Measurements from ENCODE around the gene ANKS1A. TPM values are rescaled to one million over a fixed set of nuclear protein-coding genes. Genes with fewer than 3 reads are reported as not detected.
"Not testable (repeated sequence)": the region's sequence is repeated elsewhere in the genome, so short reads cannot be mapped to it uniquely, and the experiment has no call there.

ANKS1A gene, protein sequence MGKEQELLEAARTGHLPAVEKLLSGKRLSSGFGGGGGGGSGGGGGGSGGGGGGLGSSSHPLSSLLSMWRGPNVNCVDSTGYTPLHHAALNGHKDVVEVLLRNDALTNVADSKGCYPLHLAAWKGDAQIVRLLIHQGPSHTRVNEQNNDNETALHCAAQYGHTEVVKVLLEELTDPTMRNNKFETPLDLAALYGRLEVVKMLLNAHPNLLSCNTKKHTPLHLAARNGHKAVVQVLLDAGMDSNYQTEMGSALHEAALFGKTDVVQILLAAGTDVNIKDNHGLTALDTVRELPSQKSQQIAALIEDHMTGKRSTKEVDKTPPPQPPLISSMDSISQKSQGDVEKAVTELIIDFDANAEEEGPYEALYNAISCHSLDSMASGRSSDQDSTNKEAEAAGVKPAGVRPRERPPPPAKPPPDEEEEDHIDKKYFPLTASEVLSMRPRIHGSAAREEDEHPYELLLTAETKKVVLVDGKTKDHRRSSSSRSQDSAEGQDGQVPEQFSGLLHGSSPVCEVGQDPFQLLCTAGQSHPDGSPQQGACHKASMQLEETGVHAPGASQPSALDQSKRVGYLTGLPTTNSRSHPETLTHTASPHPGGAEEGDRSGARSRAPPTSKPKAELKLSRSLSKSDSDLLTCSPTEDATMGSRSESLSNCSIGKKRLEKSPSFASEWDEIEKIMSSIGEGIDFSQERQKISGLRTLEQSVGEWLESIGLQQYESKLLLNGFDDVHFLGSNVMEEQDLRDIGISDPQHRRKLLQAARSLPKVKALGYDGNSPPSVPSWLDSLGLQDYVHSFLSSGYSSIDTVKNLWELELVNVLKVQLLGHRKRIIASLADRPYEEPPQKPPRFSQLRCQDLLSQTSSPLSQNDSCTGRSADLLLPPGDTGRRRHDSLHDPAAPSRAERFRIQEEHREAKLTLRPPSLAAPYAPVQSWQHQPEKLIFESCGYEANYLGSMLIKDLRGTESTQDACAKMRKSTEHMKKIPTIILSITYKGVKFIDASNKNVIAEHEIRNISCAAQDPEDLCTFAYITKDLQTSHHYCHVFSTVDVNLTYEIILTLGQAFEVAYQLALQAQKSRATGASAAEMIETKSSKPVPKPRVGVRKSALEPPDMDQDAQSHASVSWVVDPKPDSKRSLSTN
- total RNA-seq = 4.8 TPM

DNA sequence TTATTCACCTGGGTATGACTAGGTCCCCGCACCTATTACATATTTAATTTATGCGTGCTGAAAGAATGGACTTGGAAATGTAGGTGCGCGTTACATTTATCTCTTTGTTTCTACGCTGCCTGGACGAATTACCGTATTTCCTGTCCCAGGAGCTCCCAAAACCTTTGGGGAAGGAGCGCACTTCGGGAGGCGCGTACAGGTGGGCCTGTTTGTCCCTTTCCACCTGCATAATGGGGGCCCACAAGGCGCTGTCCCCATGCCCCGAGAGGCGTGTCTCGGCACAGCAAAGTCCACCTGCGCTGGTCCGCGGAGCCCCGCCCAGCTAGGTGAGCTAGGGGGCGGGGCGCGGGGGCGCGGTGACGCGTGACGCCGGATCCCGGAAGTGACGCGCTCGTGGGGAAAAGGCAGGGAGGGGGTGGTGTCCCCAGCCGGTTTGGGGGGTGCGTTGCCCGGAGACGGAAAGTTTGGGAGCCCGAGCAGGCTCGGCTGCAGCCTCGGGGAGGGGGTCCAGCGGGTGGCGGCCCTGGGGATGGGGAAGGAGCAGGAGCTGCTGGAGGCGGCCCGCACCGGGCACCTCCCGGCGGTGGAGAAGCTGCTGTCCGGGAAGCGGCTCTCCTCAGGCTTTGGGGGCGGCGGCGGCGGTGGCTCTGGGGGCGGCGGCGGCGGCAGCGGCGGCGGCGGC lies at the start of gene ANKS1A:
Gene ANKS1A, plus strand, starts transcription at position 382 of the 682 bp plus-strand sequence. Its CDS starts 148 bp downstream, at position 530.
- peaks cover 45% of the 10 kb centered on the region for H3K4me1 ChIP-seq (ENCODE audit: insufficient read depth, low read length)
- H3K27me3 ChIP-seq (ENCODE audit: insufficient read depth, low read length) = no peaks in the 10 kb centered on the region
- H3K4me3 ChIP-seq (ENCODE audit: low read length) = peak within 1 kb of the TSS; percentile 96
- no peaks in the 10 kb centered on the region for H3K9me3 ChIP-seq (ENCODE audit: low read depth, low read length)

DNA sequence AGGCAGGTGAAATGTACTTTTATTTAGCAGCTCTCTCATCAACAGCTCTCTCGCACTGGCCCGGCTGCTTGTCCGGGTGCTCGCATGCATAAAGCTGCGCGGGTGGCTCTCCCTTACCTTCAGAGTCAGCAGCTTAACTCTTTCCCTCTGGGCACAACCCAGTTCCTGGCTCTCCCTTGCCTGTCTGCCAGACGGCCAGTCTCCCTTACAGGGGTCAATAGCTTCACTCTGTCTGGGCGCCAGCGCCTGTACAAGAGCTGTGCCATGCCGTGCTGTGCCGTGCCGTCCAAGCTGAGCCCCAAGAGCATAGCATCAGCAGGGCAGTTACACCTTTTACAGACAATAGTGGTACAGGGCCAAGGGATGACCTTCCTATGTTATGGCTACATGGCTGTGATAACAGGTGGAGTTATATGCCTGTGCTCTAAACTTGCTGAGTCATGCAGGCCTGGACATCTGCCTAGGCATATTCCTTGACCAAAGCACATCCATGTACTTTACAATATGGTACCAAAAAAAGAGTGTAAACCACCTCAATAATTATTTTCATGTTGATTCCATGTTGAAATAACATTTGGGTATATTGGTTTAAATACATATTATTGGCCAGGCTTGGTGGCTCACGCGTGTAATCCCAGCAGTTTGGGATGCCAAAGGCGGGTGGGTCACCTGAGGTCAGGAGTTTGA lies 49.2 kb upstream of the ANKS1A start:
- Histone ChIP-seq H3K27me3 (ENCODE audit: insufficient read depth, low read length) (no peaks in the 10 kb centered on the region), H3K4me1 (ENCODE audit: insufficient read depth, low read length) (peaks cover 16% of the 10 kb centered on the region), H3K4me3 (ENCODE audit: low read length) (no peak overlapping the region), H3K9me3 (ENCODE audit: low read depth, low read length) (no peaks in the 10 kb centered on the region)

DNA sequence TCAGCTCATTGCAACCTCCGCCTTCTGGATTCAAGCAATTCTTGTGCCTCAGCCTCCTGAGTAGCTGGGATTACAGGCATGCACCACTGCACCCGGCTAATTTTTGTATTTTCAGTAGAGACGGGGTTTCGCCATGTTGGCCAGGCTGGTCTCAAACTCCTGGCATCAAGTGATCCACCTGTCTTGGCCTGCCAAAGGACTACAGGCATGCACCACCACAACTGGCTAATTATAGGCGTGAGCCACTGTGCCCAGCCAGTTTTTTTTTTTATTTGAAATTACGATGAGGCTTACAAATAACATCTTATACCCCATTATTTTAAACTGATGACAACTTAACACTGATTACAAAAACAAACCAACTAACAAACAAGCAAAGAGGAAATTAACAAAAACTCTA lies 40.0 kb upstream of the ANKS1A start:
- not testable (repeated sequence) for H3K9me3 ChIP-seq (ENCODE audit: low read depth, low read length); H3K4me1 ChIP-seq (ENCODE audit: insufficient read depth, low read length); H3K4me3 ChIP-seq (ENCODE audit: low read length); H3K27me3 ChIP-seq (ENCODE audit: insufficient read depth, low read length)

- H3K4me1 ChIP-seq (ENCODE audit: insufficient read depth, low read length) = no peaks in the 10 kb centered on the region
- H3K4me3 ChIP-seq (ENCODE audit: low read length) = no peak overlapping the region
- no peaks in the 10 kb centered on the region for H3K27me3 ChIP-seq (ENCODE audit: insufficient read depth, low read length)
- no peaks in the 10 kb centered on the region for H3K9me3 ChIP-seq (ENCODE audit: low read depth, low read length)
Observed at GRCh38 chr6:34851361-34851760, 37.7 kb upstream of the ANKS1A start.

- Histone ChIP-seq H3K27me3 (ENCODE audit: insufficient read depth, low read length) (no peaks in the 10 kb centered on the region), H3K4me1 (ENCODE audit: insufficient read depth, low read length) (no peaks in the 10 kb centered on the region), H3K9me3 (ENCODE audit: low read depth, low read length) (no peaks in the 10 kb centered on the region), H3K4me3 (ENCODE audit: low read length) (no peak overlapping the region)
Observed at GRCh38 chr6:34852406-34853085, 36.5 kb upstream of the ANKS1A start.

DNA sequence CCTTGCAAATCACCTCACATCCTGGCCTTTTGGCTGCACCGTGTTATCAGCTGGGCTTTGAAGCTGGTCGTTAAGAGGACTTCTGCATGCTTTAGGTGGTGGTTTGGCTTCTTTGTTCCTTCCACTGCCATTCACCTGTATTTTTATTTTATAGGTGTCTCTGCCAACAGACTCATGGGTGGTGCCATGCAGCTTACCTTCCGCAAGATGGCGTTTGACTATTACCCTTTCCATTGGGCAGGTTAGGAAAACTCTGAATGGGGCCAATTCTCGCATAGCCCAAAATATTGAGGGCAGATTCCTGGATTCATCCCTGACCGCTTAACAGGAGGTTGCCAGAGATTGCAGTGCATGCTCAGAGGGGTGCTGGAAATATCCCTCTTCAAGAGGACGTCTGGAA lies 33.6 kb upstream of the ANKS1A start:
- H3K4me1 ChIP-seq (ENCODE audit: insufficient read depth, low read length) = no peaks in the 10 kb centered on the region
- no peak overlapping the region for H3K4me3 ChIP-seq (ENCODE audit: low read length)
- no peaks in the 10 kb centered on the region for H3K27me3 ChIP-seq (ENCODE audit: insufficient read depth, low read length)
- no peaks in the 10 kb centered on the region for H3K9me3 ChIP-seq (ENCODE audit: low read depth, low read length)

GRCh38 chr6:34858681-34859080 lies 30.4 kb upstream of the ANKS1A start:
- H3K9me3 ChIP-seq (ENCODE audit: low read depth, low read length) = no peaks in the 10 kb centered on the region
- H3K4me1 ChIP-seq (ENCODE audit: insufficient read depth, low read length) = no peaks in the 10 kb centered on the region
- H3K4me3 ChIP-seq (ENCODE audit: low read length) = no peak overlapping the region
- no peaks in the 10 kb centered on the region for H3K27me3 ChIP-seq (ENCODE audit: insufficient read depth, low read length)

- Histone ChIP-seq H3K9me3 (ENCODE audit: low read depth, low read length) (no peaks in the 10 kb centered on the region), H3K4me3 (ENCODE audit: low read length) (no peak overlapping the region), H3K4me1 (ENCODE audit: insufficient read depth, low read length) (no peaks in the 10 kb centered on the region), H3K27me3 (ENCODE audit: insufficient read depth, low read length) (no peaks in the 10 kb centered on the region)
Observed at GRCh38 chr6:34859951-34860350, 29.1 kb upstream of the ANKS1A start.

DNA sequence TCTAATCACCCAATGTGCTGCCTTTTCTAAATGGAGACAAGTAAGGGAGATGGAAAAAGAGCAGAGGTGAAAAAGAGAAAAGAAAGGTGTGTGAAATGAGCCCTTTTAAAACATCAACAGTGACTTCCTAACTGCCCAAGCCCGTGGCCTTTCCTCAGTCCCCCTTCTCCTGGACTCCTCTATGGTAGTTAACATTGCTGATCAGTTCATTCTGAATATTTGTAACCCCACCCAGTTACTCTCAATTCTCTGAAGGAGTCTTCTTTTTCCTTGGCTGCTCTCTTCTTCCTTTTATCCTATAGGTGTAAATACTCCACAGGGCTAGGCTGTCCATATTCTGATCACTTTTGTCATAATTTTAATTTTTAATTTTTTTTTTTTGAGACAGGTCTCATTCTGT lies 28.3 kb upstream of the ANKS1A start:
- Histone ChIP-seq H3K4me3 (ENCODE audit: low read length) (no peak overlapping the region), H3K27me3 (ENCODE audit: insufficient read depth, low read length) (no peaks in the 10 kb centered on the region), H3K4me1 (ENCODE audit: insufficient read depth, low read length) (no peaks in the 10 kb centered on the region), H3K9me3 (ENCODE audit: low read depth, low read length) (no peaks in the 10 kb centered on the region)

DNA sequence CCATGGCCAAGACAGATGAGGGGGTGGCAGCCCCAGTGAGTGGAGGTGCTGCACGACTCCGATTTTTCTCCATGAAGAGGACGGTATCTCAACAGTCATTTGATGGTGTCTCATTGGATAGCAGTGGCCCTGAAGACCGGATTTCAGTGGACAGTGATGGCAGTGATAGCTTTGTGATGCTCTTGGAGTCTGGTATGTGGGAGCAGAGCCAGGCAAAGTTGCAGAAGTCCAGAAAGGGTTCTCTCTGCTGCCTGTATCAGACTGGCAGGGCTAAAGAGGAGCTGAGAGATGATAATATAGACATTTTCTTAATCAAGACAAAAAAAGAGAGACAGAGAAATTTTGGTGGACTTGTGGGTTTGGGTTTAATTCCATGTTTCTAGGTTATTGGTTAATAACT lies 25.0 kb upstream of the ANKS1A start:
- Histone ChIP-seq H3K9me3 (ENCODE audit: low read depth, low read length) (no peaks in the 10 kb centered on the region), H3K27me3 (ENCODE audit: insufficient read depth, low read length) (no peaks in the 10 kb centered on the region), H3K4me3 (ENCODE audit: low read length) (no peak overlapping the region), H3K4me1 (ENCODE audit: insufficient read depth, low read length) (no peaks in the 10 kb centered on the region)

- no peaks in the 10 kb centered on the region for H3K4me1 ChIP-seq (ENCODE audit: insufficient read depth, low read length)
- H3K9me3 ChIP-seq (ENCODE audit: low read depth, low read length) = no peaks in the 10 kb centered on the region
- H3K4me3 ChIP-seq (ENCODE audit: low read length) = no peak overlapping the region
- H3K27me3 ChIP-seq (ENCODE audit: insufficient read depth, low read length) = no peaks in the 10 kb centered on the region
Observed at GRCh38 chr6:34865107-34865506, 23.9 kb upstream of the ANKS1A start.

GRCh38 chr6:34866509-34866908 lies 22.5 kb upstream of the ANKS1A start:
- no peaks in the 10 kb centered on the region for H3K4me1 ChIP-seq (ENCODE audit: insufficient read depth, low read length)
- no peaks in the 10 kb centered on the region for H3K9me3 ChIP-seq (ENCODE audit: low read depth, low read length)
- no peaks in the 10 kb centered on the region for H3K27me3 ChIP-seq (ENCODE audit: insufficient read depth, low read length)
- H3K4me3 ChIP-seq (ENCODE audit: low read length) = no peak overlapping the region

DNA sequence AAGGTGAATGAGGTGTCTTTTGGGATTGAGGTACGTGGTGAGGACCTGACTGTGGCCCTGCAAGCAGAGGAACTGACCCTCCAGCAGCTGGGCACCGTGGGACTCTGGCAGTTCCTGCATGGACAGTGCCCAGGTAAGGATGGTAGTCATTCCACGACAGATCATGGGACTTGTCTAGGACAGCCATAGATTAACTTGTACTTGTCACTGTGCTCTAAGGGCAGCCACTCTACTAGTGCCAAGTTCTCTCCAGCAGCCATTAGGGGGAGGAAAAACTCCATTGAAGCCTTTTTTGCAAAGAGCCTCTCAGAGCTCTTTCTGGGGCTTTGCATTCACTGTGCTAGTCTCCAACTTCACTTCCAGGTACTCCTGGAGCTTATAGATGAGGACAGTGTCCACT lies 21.6 kb upstream of the ANKS1A start:
- H3K4me1 ChIP-seq (ENCODE audit: insufficient read depth, low read length) = no peaks in the 10 kb centered on the region
- H3K4me3 ChIP-seq (ENCODE audit: low read length) = no peak overlapping the region
- H3K27me3 ChIP-seq (ENCODE audit: insufficient read depth, low read length) = no peaks in the 10 kb centered on the region
- H3K9me3 ChIP-seq (ENCODE audit: low read depth, low read length) = no peaks in the 10 kb centered on the region

GRCh38 chr6:34871853-34872252 lies 17.2 kb upstream of the ANKS1A start:
- H3K27me3 ChIP-seq (ENCODE audit: insufficient read depth, low read length) = no peaks in the 10 kb centered on the region
- H3K9me3 ChIP-seq (ENCODE audit: low read depth, low read length) = no peaks in the 10 kb centered on the region
- no peak overlapping the region for H3K4me3 ChIP-seq (ENCODE audit: low read length)
- no peaks in the 10 kb centered on the region for H3K4me1 ChIP-seq (ENCODE audit: insufficient read depth, low read length)
